ENCODE results near the gene TMEM119. TPM values are rescaled to one million over a fixed set of nuclear protein-coding genes. Genes with fewer than 3 reads are reported as not detected.

The TMEM119 gene
- total and polyA plus RNA-seq, 7 experiments from 2014 or later, result 0.13 to 1.6 (median 0.50) TPM; not detected in 1

DNA sequence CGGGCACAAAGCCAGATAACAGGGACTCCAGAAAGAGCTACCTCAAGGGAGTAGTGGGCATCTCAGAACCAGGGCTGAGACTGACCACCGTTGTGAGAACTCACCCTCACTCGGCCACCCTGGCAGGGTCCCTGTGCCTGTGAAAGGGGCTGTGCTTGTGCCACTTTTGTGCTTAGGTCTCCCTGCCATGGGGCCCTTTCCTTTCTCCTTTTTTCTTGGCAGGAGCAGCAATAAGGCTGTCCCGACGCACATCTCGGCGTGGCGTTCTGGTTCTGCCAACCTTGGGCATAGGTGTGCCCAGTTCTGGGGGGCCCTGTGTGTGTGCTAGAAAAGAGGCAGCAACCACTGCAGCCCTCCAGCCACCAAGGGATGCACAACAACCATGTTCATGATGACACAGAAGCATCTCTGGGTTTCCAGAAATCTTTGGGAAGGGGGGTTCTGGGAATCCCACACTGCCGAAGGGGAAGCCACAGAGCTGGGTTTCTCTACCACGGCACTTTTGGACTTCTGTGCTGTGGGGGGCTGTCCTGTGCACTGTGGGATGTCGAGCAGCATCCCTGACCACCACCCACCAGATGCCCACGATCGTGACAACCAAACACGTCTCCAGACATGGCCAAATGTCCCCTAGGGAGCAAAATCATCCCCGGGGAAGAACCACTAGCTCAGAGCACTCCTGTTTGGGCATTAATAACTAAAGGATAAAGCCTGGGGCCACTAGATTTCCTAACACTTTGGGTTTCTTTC is 13.1 kb upstream of the TMEM119 start:
- H3K27me3 ChIP-seq (ENCODE audit: control insufficient read depth in 2 of 2, insufficient read depth in 2 of 2, low read length in 2 of 2), result no peaks in the 10 kb centered on the region
- no peak for ATAC-seq
- Mint-ChIP-seq H3K27me3 (no peaks in the 10 kb centered on the region), H3K9me3 (peaks cover 0 to 7% (median 0%) of the 10 kb centered on the region in 11 donors), H3K4me3 (no peak overlapping the region), H3K27ac (peak overlapping the region in 1 of 9 donors; percentile 16), H3K4me1 (peaks cover 0 to 16% (median 5%) of the 10 kb centered on the region in 7 donors), H3K36me3 (peaks cover 0 to 15% (median 0%) of the 10 kb centered on the region in 5 donors)
- peaks cover 0 to under 1% of the 10 kb centered on the region in 2 donors for H3K4me1 ChIP-seq (ENCODE audit: control insufficient read depth in 2 of 2, insufficient read depth in 2 of 2, low read length in 2 of 2)
- no peak overlapping the region for H3K4me3 ChIP-seq (ENCODE audit: low read length)
- no peaks in the 10 kb centered on the region for H3K9me3 ChIP-seq (ENCODE audit: control insufficient read depth in 2 of 3, low read length in 3 of 3)
- no peak overlapping the region for H3K27ac ChIP-seq (ENCODE audit: low read depth, low read length)
- DNase-seq, result no peak
- intact Hi-C loops (cut with micrococcal nuclease), result loop anchor here in 1 of 2 donors (10.0 kb wide), 1 partner anchor 846 kb away; the partner anchor contains the start of gene PRDM4
- ChIA-PET POLR2A (no interaction called here), CTCF (interaction anchor here (0.7 to 2.5 kb wide), 5 partner anchors 8 to 193 kb away, joined by 3 to 9 read pairs (median 5); no protein-coding TSS in a partner anchor)
- H3K36me3 ChIP-seq (ENCODE audit: control insufficient read depth in 2 of 3, insufficient read depth in 3 of 3, low read length in 3 of 3), result no peaks in the 10 kb centered on the region

GRCh38 chr12:108610336-108610815 is 12.5 kb upstream of the TMEM119 start:
- peaks cover 0 to 10% (median 0%) of the 10 kb centered on the region in 5 donors for H3K36me3 Mint-ChIP-seq
- H3K27ac ChIP-seq (ENCODE audit: low read depth, low read length), result no peak overlapping the region
- CTCF ChIA-PET, result interaction anchor here (1.0 to 2.5 kb wide), 3 partner anchors 9 to 193 kb away, joined by 3 to 9 read pairs (median 5); no protein-coding TSS in a partner anchor
- DNase-seq, result no peak
- H3K4me1 ChIP-seq (ENCODE audit: control insufficient read depth in 2 of 2, insufficient read depth in 2 of 2, low read length in 2 of 2), result no peaks in the 10 kb centered on the region
- peaks cover 0 to 17% (median 5%) of the 10 kb centered on the region in 7 donors for H3K4me1 Mint-ChIP-seq
- POLR2A ChIA-PET, result no interaction called here
- intact Hi-C loops (cut with micrococcal nuclease), result loop anchor here in 1 of 2 donors (10.0 kb wide), 1 partner anchor 846 kb away; the partner anchor contains the start of gene PRDM4
- H3K4me3 Mint-ChIP-seq, result no peak overlapping the region
- H3K27me3 ChIP-seq (ENCODE audit: control insufficient read depth in 2 of 2, insufficient read depth in 2 of 2, low read length in 2 of 2), result no peaks in the 10 kb centered on the region
- ATAC-seq, result no peak
- no peaks in the 10 kb centered on the region for H3K36me3 ChIP-seq (ENCODE audit: control insufficient read depth in 2 of 3, insufficient read depth in 3 of 3, low read length in 3 of 3)
- no peaks in the 10 kb centered on the region for H3K27me3 Mint-ChIP-seq
- H3K9me3 ChIP-seq (ENCODE audit: control insufficient read depth in 2 of 3, low read length in 3 of 3), result no peaks in the 10 kb centered on the region
- H3K27ac Mint-ChIP-seq, result peak overlapping the region in 1 of 9 donors; percentile 68
- no peak overlapping the region for H3K4me3 ChIP-seq (ENCODE audit: low read length)
- H3K9me3 Mint-ChIP-seq, result peaks cover 0 to 8% (median 0%) of the 10 kb centered on the region in 11 donors

GRCh38 chr12:108609537-108610335 is 11.9 kb upstream of the TMEM119 start:
- H3K36me3 ChIP-seq (ENCODE audit: control insufficient read depth in 2 of 3, insufficient read depth in 3 of 3, low read length in 3 of 3), result no peaks in the 10 kb centered on the region
- ChIA-PET POLR2A (no interaction called here), CTCF (interaction anchor here (1.0 to 2.5 kb wide), 3 partner anchors 9 to 194 kb away, joined by 3 to 9 read pairs (median 5); no protein-coding TSS in a partner anchor)
- no peak for ATAC-seq
- no peaks in the 10 kb centered on the region for H3K9me3 ChIP-seq (ENCODE audit: control insufficient read depth in 2 of 3, low read length in 3 of 3)
- H3K4me1 ChIP-seq (ENCODE audit: control insufficient read depth in 2 of 2, insufficient read depth in 2 of 2, low read length in 2 of 2), result no peaks in the 10 kb centered on the region
- Mint-ChIP-seq H3K9me3 (peaks cover 0 to 8% (median 0%) of the 10 kb centered on the region in 11 donors), H3K4me1 (peaks cover 0 to 18% (median 5%) of the 10 kb centered on the region in 7 donors), H3K27ac (peak overlapping the region in 1 of 9 donors; percentile 68), H3K36me3 (peaks cover 0 to 5% (median 0%) of the 10 kb centered on the region in 5 donors), H3K4me3 (no peak overlapping the region), H3K27me3 (peaks cover 0 to 4% (median 0%) of the 10 kb centered on the region in 5 donors)
- intact Hi-C loops (cut with micrococcal nuclease), result loop anchor here in 1 of 2 donors (10.0 kb wide), 1 partner anchor 845 kb away; the partner anchor contains the start of gene PRDM4
- no peak overlapping the region for H3K4me3 ChIP-seq (ENCODE audit: low read length)
- no peak overlapping the region for H3K27ac ChIP-seq (ENCODE audit: low read depth, low read length)
- no peaks in the 10 kb centered on the region for H3K27me3 ChIP-seq (ENCODE audit: control insufficient read depth in 2 of 2, insufficient read depth in 2 of 2, low read length in 2 of 2)
- DNase-seq, result no peak

DNA sequence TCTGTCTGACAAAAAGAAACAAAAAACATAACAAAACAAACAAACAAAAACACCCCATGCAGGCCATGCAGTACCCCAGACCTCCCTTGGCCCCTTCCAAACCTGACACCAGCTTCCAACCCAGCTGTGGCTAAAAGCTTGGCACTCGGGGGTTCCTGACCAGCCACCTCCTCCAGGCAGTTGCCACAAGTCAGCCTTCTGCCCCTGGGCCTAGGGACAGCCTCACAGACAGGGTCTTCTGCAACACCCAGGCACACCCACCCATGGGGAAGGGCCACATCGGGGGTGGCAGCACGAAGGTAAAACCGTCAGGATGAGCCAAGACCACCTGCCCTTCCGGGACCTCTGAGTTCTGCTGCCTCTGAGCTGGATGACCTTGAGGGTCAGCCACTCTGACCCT is 10.7 kb upstream of the TMEM119 start:
- H3K36me3 Mint-ChIP-seq, result no peaks in the 10 kb centered on the region
- no peak overlapping the region for H3K27ac Mint-ChIP-seq
- Histone ChIP-seq H3K27ac (ENCODE audit: low read depth, low read length) (no peak overlapping the region), H3K27me3 (ENCODE audit: control insufficient read depth in 2 of 2, insufficient read depth in 2 of 2, low read length in 2 of 2) (no peaks in the 10 kb centered on the region), H3K4me3 (ENCODE audit: low read length) (no peak overlapping the region), H3K4me1 (ENCODE audit: control insufficient read depth in 2 of 2, insufficient read depth in 2 of 2, low read length in 2 of 2) (no peaks in the 10 kb centered on the region), H3K9me3 (ENCODE audit: control insufficient read depth in 2 of 3, low read length in 3 of 3) (no peaks in the 10 kb centered on the region), H3K36me3 (ENCODE audit: control insufficient read depth in 2 of 3, insufficient read depth in 3 of 3, low read length in 3 of 3) (no peaks in the 10 kb centered on the region)
- ChIA-PET POLR2A (no interaction called here), CTCF (interaction anchor here (2.5 kb wide), 1 partner anchor 10 kb away, joined by 9 read pairs; no protein-coding TSS in a partner anchor)
- no peak overlapping the region for H3K4me3 Mint-ChIP-seq
- intact Hi-C loops (cut with micrococcal nuclease), result no loop called here
- peaks cover 0 to 7% (median 0%) of the 10 kb centered on the region in 5 donors for H3K27me3 Mint-ChIP-seq
- peaks cover 0 to 8% (median 0%) of the 10 kb centered on the region in 11 donors for H3K9me3 Mint-ChIP-seq
- DNase-seq, result no peak
- no peak for ATAC-seq
- H3K4me1 Mint-ChIP-seq, result peaks cover 0 to 14% (median 2%) of the 10 kb centered on the region in 7 donors

DNA sequence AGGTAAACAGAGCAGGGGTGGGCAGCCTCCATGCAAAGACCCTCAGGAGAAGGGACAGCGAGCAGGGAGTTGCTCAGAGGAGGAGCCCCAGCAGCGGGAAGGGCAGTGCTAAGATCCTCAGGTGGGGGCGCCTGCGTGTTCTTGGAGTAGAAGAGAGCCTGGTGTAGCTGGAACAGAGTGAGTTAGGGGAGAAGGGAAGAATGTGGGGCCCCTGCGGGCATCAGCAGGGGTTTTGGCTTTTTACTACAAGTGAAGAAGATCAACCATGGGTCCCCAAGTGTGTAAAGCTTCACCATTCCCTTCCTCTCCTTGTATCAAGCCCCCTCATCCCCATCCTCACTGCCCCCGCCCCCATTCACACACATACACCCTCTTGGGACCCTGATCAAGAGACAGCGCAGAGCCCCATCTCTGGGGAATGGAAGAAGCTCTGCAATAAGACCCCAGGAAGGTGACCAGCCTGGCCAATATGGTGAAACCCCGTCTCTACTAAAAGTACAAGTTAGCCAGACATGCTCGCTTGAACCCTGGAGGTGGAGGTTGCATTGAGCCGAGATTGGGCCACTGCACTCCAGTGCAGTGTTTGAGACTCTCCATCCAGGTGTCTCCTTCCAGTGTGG is 10.2 kb upstream of the TMEM119 start:
- intact Hi-C loops (cut with micrococcal nuclease), result no loop called here
- Histone ChIP-seq H3K27ac (ENCODE audit: low read depth, low read length) (no peak overlapping the region), H3K27me3 (ENCODE audit: control insufficient read depth in 2 of 2, insufficient read depth in 2 of 2, low read length in 2 of 2) (no peaks in the 10 kb centered on the region), H3K36me3 (ENCODE audit: control insufficient read depth in 2 of 3, insufficient read depth in 3 of 3, low read length in 3 of 3) (no peaks in the 10 kb centered on the region), H3K4me1 (ENCODE audit: control insufficient read depth in 2 of 2, insufficient read depth in 2 of 2, low read length in 2 of 2) (no peaks in the 10 kb centered on the region), H3K4me3 (ENCODE audit: low read length) (no peak overlapping the region), H3K9me3 (ENCODE audit: control insufficient read depth in 2 of 3, low read length in 3 of 3) (no peaks in the 10 kb centered on the region)
- no peak for ATAC-seq
- DNase-seq, result no peak
- no peak overlapping the region for H3K27ac Mint-ChIP-seq
- H3K4me3 Mint-ChIP-seq, result no peak overlapping the region
- ChIA-PET POLR2A (no interaction called here), CTCF (interaction anchor here (0.7 to 2.5 kb wide), 2 partner anchors 11 kb away, joined by 3 to 9 read pairs; no protein-coding TSS in a partner anchor)
- no peaks in the 10 kb centered on the region for H3K36me3 Mint-ChIP-seq
- peaks cover 0 to 8% (median 0%) of the 10 kb centered on the region in 11 donors for H3K9me3 Mint-ChIP-seq
- H3K27me3 Mint-ChIP-seq, result peaks cover 0 to 7% (median 0%) of the 10 kb centered on the region in 5 donors
- peaks cover 0 to 11% (median 2%) of the 10 kb centered on the region in 7 donors for H3K4me1 Mint-ChIP-seq

DNA sequence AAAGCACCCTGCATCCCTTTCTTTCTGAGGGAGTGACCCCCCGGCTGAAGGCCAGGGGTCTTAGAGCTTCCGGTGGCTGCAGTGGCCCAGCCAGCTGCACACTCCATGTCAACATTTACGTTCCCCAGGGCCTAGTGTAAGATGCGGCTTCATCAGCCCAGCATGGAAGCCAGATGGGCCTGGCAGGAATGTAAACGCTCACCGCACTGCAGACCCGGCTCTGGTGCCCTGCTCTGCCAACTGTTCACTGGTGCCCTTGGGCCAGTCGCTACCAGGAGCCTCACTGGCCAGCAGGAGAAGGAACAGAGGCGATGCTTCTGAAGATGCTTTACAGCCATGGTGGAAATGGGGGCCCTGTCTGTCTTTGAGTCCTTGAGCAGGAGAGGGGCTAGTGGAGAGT is 8.6 kb upstream of the TMEM119 start:
- ChIA-PET CTCF (interaction anchor here (1.8 kb wide), 1 partner anchor 11 kb away, joined by 5 read pairs; no protein-coding TSS in a partner anchor), POLR2A (interaction anchor here (0.6 to 0.9 kb wide), 2 partner anchors 9 to 35 kb away, joined by 3 read pairs; no protein-coding TSS in a partner anchor)
- DNase-seq, result no peak
- Mint-ChIP-seq H3K27ac (no peak overlapping the region), H3K4me3 (no peak overlapping the region), H3K36me3 (no peaks in the 10 kb centered on the region), H3K4me1 (peaks cover 0 to 3% (median 0%) of the 10 kb centered on the region in 7 donors), H3K27me3 (peaks cover 0 to 7% (median 0%) of the 10 kb centered on the region in 5 donors), H3K9me3 (peaks cover 0 to 8% (median 0%) of the 10 kb centered on the region in 11 donors)
- Histone ChIP-seq H3K27me3 (ENCODE audit: control insufficient read depth in 2 of 2, insufficient read depth in 2 of 2, low read length in 2 of 2) (no peaks in the 10 kb centered on the region), H3K9me3 (ENCODE audit: control insufficient read depth in 2 of 3, low read length in 3 of 3) (no peaks in the 10 kb centered on the region), H3K36me3 (ENCODE audit: control insufficient read depth in 2 of 3, insufficient read depth in 3 of 3, low read length in 3 of 3) (no peaks in the 10 kb centered on the region), H3K4me3 (ENCODE audit: low read length) (no peak overlapping the region), H3K27ac (ENCODE audit: low read depth, low read length) (no peak overlapping the region), H3K4me1 (ENCODE audit: control insufficient read depth in 2 of 2, insufficient read depth in 2 of 2, low read length in 2 of 2) (no peaks in the 10 kb centered on the region)
- intact Hi-C loops (cut with micrococcal nuclease), result no loop called here
- ATAC-seq, result no peak
